ENCODE results near the gene PDE4D.

DNA sequence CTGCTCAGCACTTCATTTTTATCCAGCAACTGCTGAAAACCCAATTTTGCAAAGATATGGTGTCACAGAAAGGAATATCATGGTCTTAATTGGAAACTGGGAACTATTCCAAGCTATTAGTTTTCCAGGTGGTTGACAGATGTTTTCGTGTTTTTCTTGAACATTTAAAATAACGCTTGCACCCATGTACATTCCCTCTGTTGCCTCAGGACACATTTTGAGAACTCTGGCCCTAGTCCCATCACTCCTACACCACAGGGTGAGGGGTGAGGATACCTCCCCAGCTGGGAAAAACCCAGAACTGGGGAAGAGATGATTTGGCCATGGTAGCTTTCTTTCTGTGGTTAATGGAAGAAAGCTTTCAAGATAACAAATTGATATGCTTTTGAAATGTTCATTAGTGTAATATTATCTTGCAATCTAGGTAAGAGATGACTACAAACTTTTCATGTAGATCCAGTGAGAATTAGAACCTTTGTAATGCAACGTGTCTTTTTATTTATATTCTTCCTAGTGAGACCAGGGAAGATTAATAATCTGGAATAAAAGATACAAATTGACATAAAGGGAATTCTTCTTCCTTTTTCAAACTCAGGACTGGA, 683.7 kb downstream of the PDE4D start:
- no peak for TF ChIP-seq ZFP30 (CRISPR knock-in tag; IDR thresholded peaks at IDR 0.05)
- TF ChIP-seq ZC3H10 (CRISPR knock-in tag; IDR thresholded peaks at IDR 0.05) = no peak
- TF ChIP-seq ZNF70 (CRISPR knock-in tag; IDR thresholded peaks at IDR 0.05) = no peak
- TF ChIP-seq, protein P1, sequence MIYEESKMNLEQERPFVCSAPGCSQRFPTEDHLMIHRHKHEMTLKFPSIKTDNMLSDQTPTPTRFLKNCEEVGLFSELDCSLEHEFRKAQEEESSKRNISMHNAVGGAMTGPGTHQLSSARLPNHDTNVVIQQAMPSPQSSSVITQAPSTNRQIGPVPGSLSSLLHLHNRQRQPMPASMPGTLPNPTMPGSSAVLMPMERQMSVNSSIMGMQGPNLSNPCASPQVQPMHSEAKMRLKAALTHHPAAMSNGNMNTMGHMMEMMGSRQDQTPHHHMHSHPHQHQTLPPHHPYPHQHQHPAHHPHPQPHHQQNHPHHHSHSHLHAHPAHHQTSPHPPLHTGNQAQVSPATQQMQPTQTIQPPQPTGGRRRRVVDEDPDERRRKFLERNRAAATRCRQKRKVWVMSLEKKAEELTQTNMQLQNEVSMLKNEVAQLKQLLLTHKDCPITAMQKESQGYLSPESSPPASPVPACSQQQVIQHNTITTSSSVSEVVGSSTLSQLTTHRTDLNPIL (CRISPR knock-in tag; IDR thresholded peaks at IDR 0.05; ENCODE audit: low read depth) = no peak
- no peak for TF ChIP-seq POU6F1 (CRISPR knock-in tag; IDR thresholded peaks at IDR 0.05; ENCODE audit: borderline replicate concordance, low read depth)
- TF ChIP-seq ZFP3 (CRISPR knock-in tag; IDR thresholded peaks at IDR 0.05) = no peak
- no peak for TF ChIP-seq OSR1 (CRISPR knock-in tag; IDR thresholded peaks at IDR 0.05)
- TF ChIP-seq BACH2 (CRISPR knock-in tag; IDR thresholded peaks at IDR 0.05; ENCODE audit: borderline replicate concordance) = no peak

Measured in SK-N-SH treated with all-trans-retinoic acid at 6 μM for 48 hours (cell line).